ENCODE data around the gene PCNX2.
"Not testable (repeated sequence)": the region's sequence is repeated elsewhere in the genome, so short reads cannot be mapped to it uniquely, and the experiment has no call there.

Gene PCNX2

GRCh38 chr1:233005703-233006102, 289.8 kb downstream of the PCNX2 start:
- ATAC-seq = no peak; the same call in 2 of the 3 replicates

DNA sequence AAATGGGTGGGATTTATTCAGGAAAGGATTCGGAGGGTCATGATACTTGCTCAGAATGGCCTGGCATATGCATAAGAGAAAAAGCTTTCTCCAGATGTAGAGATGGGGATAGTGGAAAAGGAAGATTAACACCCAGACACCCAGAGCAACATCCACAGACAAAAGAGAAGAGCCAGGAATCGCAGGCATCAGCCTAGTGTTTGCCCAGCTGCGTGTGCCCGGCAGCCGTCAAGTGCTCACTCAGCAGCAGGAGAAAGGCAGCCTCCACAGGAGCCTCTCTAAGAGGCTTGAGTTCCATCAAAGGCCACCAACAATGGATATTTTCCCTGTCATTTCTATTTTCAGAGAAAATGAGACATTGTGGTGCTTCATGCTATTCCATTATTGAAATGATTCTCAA, 290.4 kb downstream of the PCNX2 start:
- no peak for ATAC-seq

More at GRCh38 chr1:233005703-233006102, 289.8 kb downstream of the PCNX2 start:
- TF ChIP-seq, protein P1, sequence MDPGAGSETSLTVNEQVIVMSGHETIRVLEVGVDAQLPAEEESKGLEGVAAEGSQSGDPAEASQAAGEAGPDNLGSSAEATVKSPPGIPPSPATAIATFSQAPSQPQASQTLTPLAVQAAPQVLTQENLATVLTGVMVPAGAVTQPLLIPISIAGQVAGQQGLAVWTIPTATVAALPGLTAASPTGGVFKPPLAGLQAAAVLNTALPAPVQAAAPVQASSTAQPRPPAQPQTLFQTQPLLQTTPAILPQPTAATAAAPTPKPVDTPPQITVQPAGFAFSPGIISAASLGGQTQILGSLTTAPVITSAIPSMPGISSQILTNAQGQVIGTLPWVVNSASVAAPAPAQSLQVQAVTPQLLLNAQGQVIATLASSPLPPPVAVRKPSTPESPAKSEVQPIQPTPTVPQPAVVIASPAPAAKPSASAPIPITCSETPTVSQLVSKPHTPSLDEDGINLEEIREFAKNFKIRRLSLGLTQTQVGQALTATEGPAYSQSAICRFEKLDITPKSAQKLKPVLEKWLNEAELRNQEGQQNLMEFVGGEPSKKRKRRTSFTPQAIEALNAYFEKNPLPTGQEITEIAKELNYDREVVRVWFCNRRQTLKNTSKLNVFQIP (CRISPR knock-in tag; IDR thresholded peaks at IDR 0.05; ENCODE audit: borderline replicate concordance, low read depth) = no peak
- TF ChIP-seq ZFP30 (CRISPR knock-in tag; IDR thresholded peaks at IDR 0.05) (no peak), SNAI2 (CRISPR knock-in tag; IDR thresholded peaks at IDR 0.05) (no peak), ZC3H10 (CRISPR knock-in tag; IDR thresholded peaks at IDR 0.05) (no peak), ZNF8 (CRISPR knock-in tag; IDR thresholded peaks at IDR 0.05) (no peak)

DNA sequence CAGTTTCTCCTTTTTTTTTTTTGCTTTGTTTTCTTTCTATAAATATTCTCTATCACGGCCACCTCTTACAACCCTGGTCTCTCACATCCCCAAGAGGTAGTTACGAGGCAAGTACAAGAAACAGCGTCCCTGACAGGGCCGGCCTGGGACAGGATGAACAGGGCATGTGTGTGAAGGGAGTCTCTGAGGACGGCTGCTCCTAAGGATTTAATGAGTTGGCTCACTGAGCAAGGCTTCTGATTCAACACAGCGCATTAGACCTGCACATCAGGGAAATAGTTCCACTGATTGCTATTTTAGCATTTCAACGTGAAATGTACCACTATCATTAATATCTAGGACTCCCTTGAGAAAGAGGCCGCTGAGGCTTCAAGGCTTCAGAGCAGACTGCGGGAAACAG, 291.1 kb downstream of the PCNX2 start:
- ATAC-seq = no peak
- TF ChIP-seq TOX (CRISPR knock-in tag; IDR thresholded peaks at IDR 0.05; ENCODE audit: borderline replicate concordance) (no peak), PPARA (CRISPR knock-in tag; IDR thresholded peaks at IDR 0.05; ENCODE audit: borderline replicate concordance) (no peak), BACH2 (CRISPR knock-in tag; IDR thresholded peaks at IDR 0.05; ENCODE audit: borderline replicate concordance) (no peak), ZNF8 (CRISPR knock-in tag; IDR thresholded peaks at IDR 0.05) (no peak), ARNTL (CRISPR knock-in tag; IDR thresholded peaks at IDR 0.05; ENCODE audit: borderline replicate concordance, low read depth) (no peak), GLIS3 (CRISPR knock-in tag; IDR thresholded peaks at IDR 0.05) (no peak), CREB5 (CRISPR knock-in tag; IDR thresholded peaks at IDR 0.05; ENCODE audit: low read depth) (no peak)

More for the DNA sequence above, 290.4 kb downstream of the PCNX2 start:
- TF ChIP-seq ISL1 (CRISPR knock-in tag; IDR thresholded peaks at IDR 0.05) = no peak
- no peak for TF ChIP-seq RARB (CRISPR knock-in tag; IDR thresholded peaks at IDR 0.05)
- TF ChIP-seq, protein P2, sequence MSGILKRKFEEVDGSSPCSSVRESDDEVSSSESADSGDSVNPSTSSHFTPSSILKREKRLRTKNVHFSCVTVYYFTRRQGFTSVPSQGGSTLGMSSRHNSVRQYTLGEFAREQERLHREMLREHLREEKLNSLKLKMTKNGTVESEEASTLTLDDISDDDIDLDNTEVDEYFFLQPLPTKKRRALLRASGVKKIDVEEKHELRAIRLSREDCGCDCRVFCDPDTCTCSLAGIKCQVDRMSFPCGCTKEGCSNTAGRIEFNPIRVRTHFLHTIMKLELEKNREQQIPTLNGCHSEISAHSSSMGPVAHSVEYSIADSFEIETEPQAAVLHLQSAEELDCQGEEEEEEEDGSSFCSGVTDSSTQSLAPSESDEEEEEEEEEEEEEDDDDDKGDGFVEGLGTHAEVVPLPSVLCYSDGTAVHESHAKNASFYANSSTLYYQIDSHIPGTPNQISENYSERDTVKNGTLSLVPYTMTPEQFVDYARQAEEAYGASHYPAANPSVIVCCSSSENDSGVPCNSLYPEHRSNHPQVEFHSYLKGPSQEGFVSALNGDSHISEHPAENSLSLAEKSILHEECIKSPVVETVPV (CRISPR knock-in tag; IDR thresholded peaks at IDR 0.05) = no peak
- no peak for TF ChIP-seq TOX (CRISPR knock-in tag; IDR thresholded peaks at IDR 0.05; ENCODE audit: borderline replicate concordance)
- TF ChIP-seq SNAI2 (CRISPR knock-in tag; IDR thresholded peaks at IDR 0.05) = no peak
- TF ChIP-seq, protein P3, sequence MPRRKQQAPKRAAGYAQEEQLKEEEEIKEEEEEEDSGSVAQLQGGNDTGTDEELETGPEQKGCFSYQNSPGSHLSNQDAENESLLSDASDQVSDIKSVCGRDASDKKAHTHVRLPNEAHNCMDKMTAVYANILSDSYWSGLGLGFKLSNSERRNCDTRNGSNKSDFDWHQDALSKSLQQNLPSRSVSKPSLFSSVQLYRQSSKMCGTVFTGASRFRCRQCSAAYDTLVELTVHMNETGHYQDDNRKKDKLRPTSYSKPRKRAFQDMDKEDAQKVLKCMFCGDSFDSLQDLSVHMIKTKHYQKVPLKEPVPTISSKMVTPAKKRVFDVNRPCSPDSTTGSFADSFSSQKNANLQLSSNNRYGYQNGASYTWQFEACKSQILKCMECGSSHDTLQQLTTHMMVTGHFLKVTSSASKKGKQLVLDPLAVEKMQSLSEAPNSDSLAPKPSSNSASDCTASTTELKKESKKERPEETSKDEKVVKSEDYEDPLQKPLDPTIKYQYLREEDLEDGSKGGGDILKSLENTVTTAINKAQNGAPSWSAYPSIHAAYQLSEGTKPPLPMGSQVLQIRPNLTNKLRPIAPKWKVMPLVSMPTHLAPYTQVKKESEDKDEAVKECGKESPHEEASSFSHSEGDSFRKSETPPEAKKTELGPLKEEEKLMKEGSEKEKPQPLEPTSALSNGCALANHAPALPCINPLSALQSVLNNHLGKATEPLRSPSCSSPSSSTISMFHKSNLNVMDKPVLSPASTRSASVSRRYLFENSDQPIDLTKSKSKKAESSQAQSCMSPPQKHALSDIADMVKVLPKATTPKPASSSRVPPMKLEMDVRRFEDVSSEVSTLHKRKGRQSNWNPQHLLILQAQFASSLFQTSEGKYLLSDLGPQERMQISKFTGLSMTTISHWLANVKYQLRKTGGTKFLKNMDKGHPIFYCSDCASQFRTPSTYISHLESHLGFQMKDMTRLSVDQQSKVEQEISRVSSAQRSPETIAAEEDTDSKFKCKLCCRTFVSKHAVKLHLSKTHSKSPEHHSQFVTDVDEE (CRISPR knock-in tag; IDR thresholded peaks at IDR 0.05) = no peak
- TF ChIP-seq BACH2 (CRISPR knock-in tag; IDR thresholded peaks at IDR 0.05; ENCODE audit: borderline replicate concordance) = no peak
- TF ChIP-seq ARNTL (CRISPR knock-in tag; IDR thresholded peaks at IDR 0.05; ENCODE audit: borderline replicate concordance, low read depth) = no peak
- no peak for TF ChIP-seq PPARA (CRISPR knock-in tag; IDR thresholded peaks at IDR 0.05; ENCODE audit: borderline replicate concordance)
- TF ChIP-seq ZNF565 (CRISPR knock-in tag; conservative IDR thresholded peaks at IDR 0.05; ENCODE audit: low read depth) = no peak
- TF ChIP-seq, protein P1 (CRISPR knock-in tag; IDR thresholded peaks at IDR 0.05; ENCODE audit: borderline replicate concordance, low read depth) = no peak
- TF ChIP-seq ZNF8 (CRISPR knock-in tag; IDR thresholded peaks at IDR 0.05) = no peak
- TF ChIP-seq ZFP3 (CRISPR knock-in tag; IDR thresholded peaks at IDR 0.05) = no peak
- no peak for TF ChIP-seq GLIS3 (CRISPR knock-in tag; IDR thresholded peaks at IDR 0.05)
- TF ChIP-seq ESRRG (CRISPR knock-in tag; IDR thresholded peaks at IDR 0.05) = no peak
- TF ChIP-seq PATZ1 (CRISPR knock-in tag; IDR thresholded peaks at IDR 0.05; ENCODE audit: borderline replicate concordance) = no peak
- TF ChIP-seq ZC3H10 (CRISPR knock-in tag; IDR thresholded peaks at IDR 0.05) = no peak
- no peak for TF ChIP-seq ZNF70 (CRISPR knock-in tag; IDR thresholded peaks at IDR 0.05)

GRCh38 chr1:233003638-233004037, 291.9 kb downstream of the PCNX2 start:
- not testable (repeated sequence) for ATAC-seq
